IPS-NIHi11 (cell line): ENCODE results near the gene ATP1B4.

ENCODE experiments used
- DNase-seq: peaks from one replicate; pipeline ENCODE4 v3.0.0; 2012; ENCODE audit warnings: mixed read lengths, low spot score

ATP1B4 gene

DNA sequence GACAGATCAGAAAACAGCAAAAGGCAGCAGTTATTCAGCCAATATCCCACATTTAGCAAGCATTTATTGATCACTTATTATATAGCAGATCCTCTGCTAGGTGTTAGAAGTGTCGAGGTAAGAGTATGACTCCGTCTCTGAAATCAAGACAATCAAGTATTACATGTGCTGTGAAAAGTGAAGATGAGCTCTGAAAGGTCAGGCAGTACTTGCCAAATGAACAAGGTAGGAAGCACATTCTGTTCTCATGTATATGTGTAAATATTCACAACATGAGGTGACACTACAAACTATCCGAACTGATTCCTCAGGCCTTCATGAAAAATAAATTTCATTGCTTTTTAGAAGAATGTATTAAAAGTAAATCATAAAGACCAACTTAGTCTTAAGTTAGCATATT, 15.3 kb downstream of the ATP1B4 start:
- no peak for DNase-seq

DNA sequence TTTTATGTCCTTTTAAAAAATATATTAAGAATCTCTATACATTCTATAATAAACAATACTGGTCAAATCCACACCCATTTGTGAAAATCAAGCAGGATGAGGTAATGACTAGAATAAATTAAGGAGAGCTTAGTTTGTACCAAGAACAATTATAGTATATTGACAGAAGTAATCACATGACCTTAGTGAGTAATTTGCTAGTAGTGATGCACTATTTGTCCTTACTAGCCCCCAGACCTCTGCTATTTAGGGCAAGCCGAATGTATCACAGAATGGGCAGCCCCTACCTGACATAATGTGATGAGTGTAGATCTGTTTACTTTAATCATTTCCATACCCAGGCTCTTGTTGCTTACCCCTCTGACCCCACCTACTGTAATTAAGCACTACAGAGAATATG, 15.8 kb downstream of the ATP1B4 start:
- no peak for DNase-seq

DNA sequence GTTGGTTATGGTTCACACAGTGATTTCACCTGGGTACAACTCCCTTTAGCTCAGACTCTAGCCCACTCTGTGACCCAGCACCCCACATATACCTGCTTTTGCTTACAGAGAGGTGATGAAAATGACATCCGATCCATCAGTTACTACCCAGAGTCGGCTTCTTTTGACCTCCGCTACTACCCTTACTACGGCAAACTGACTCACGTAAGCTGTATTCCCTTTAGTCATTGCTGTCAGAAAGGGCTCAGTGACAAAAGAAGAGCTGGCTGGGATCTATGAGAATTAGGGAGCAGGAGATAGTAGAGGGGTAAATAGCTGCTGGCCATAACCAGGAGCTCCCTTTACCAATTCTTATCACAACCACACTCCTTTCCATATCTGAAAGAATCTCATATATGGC, 16.7 kb downstream of the ATP1B4 start:
- no peak for DNase-seq

DNA sequence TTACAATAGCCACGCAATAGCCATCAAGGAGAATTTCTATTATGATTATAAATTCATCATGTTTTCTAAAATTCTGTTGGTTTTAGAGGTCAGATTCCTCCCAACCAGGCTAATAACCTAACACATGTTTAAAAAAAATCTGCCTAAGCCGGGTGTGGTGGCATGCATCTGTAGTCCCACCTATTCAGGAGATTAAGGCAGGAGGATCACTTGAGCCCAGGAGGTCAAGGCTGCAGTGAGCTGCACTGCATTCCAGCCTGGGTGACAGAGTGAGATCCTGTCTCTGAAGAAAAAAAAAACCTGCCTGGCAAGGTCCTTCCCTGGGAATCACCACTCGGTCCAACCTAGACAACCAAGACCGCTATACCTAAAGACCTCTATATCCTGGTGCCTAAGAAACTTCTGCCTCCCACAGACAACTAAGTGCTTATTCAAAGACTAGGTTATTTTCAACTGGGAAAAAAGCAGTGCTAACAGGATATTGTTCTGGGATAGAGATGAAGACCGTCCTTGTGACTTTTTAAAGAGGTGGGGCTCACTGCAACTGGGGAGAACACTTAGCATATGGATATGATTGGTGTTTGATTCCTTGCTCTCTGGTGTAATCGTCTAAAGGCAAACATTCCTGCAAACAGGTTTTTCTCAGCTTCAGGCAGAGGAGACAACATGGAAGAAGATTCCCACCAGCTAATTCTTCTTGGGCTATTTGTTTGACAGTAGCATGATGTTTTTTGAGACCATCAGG, 18.2 kb downstream of the ATP1B4 start:
- no peak for DNase-seq

DNA sequence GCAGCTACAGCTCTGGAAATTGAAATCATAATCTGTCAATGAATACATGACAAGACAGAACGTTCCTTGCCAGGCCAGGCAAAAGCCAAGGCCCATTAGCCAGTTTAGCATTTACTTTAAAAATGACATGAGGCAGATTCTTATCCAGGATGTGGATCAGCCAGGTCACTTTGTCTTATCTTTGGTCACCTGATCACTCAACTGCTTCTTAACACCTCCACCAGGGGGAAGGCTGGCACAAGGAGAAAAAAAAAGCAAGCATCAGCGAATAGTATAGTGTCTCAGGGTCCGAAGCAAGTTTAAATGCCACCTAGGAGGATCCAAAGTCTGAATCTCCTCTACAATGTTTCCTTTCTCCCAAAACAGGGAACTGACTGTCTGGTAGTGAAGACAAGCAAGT, 18.8 kb downstream of the ATP1B4 start:
- DNase-seq: peak; percentile 19

DNA sequence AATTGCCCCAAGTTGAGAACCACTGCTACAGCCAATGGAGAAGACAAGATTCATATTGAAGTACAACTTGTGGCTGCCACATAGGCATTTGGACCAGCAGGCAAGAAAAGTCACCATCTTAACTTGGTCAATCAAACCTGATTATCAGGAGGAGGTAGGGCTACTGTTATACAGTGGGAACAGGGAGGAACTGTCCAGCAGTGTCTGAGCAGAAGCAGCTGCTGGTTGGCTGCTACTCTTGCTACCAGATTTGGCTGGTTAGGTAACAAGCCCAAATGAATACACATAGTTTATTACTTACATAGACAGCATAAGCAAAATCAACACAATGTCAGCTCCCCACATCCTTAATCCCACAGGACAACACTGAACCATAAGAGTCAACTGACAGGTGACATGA, 39.4 kb downstream of the ATP1B4 start:
- peak; percentile 4 for DNase-seq

DNA sequence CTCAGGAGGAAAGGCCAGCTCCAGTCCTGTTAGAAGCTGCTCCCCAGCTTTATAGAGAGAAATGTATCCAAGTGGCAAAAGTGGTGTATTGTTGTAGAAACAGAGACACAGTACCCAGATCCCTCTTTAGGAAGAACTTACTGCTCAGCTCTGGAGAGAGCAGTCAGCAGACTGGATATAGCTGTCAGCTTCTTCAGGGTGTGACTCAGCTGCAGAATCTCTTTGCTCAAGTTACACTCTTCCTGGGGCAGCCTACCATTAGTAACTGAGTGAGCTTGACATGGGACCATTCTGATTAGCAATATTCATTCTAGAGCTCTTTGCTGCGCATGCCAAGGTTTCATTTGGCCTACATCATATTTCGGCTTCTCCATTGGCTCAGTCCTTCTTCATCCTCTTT, 40.5 kb downstream of the ATP1B4 start:
- no peak for DNase-seq

DNA sequence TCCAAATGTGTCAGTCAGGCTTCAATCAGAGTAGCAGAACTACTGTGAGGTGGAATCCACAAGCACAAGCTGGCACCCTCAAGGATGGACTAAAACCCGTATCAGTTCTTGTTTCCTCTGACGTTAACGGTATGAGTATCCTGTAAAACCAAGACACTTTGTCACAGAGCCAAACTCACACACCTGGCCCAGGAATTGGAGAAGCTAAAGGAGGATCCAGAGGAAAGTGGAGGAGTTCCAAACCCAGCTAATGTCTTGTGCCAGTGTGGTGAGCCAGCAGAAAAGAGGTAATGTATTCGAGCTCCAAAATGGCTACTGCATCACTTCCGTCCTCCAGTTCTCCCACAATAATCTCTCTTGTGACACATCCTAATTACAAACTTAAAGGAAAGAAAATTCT, 44.7 kb downstream of the ATP1B4 start:
- DNase-seq: no peak

DNA sequence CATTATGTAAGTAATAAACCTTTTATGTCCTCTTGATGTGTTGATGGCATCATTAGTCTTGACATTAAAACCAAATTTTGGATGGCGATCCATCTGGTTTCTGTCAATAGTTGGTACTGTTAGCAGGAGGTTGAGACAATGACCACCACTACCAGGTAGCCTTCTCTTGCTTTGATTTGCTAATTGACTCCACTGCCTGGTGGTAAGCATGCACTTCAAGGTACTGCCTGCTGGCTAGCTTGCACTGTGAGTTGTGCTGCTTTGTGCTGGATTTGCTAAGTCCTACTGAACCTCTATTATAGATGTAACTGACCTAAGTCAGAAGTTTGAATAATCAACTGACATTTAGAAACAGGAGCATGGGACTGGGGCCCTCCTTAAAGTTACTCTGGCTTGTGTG, 46.3 kb downstream of the ATP1B4 start:
- no peak for DNase-seq

DNA sequence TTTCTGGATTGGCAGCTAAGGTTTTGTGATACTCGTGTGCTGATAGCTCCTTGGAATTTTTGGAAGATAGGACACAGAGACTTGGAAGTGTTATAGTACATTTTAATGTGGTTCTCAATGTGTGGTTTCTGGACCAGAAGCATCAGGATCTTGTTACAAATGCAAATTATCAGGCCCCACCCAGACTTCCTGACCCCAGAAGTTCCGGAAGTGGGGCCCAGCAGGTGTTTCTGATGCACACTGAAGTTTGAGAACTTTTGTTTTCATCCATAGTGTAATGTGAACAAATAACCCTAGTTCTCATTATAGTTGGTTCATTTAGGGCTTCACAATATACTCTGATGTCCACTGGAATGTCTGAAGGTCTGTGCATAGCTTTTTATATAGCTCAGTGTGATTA, 57.6 kb downstream of the ATP1B4 start:
- DNase-seq: no peak

DNA sequence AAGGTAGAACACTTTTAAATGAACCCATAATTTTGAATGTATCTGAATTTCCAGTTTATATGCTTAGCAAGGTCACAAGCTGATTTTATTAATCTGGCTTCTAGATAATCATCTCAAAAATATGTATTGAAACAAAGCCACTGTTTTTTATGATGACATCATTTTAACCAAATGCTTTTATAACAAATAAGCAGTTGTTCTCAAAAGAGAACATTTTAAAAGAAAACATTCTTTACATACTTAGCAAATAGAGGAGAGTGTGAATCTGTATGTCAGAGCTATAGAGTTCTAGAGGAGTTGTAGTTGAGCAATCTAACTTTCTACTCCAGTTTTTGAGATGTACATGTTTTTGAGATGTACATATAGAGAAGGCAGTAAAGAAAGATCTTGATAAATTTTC, 64.7 kb downstream of the ATP1B4 start:
- DNase-seq: no peak

DNA sequence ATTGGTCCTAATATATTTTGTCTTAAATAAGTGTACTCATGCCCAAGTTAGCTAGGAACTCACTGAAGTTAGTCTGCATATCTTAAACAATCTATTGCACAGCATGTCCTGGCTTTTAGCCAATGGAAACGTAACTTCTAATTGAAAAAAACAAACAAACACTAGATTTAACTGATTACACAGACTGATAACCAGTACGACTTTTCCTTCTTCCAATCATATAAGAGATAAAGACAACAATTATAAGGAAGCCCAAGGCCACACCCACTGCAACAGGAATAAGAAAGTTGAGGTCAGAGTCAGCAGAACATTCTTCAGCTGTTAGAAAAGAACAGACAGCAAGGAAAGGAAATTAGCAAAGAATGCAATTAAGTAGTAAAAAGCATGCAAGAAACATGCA, 66.4 kb downstream of the ATP1B4 start:
- no peak for DNase-seq

DNA sequence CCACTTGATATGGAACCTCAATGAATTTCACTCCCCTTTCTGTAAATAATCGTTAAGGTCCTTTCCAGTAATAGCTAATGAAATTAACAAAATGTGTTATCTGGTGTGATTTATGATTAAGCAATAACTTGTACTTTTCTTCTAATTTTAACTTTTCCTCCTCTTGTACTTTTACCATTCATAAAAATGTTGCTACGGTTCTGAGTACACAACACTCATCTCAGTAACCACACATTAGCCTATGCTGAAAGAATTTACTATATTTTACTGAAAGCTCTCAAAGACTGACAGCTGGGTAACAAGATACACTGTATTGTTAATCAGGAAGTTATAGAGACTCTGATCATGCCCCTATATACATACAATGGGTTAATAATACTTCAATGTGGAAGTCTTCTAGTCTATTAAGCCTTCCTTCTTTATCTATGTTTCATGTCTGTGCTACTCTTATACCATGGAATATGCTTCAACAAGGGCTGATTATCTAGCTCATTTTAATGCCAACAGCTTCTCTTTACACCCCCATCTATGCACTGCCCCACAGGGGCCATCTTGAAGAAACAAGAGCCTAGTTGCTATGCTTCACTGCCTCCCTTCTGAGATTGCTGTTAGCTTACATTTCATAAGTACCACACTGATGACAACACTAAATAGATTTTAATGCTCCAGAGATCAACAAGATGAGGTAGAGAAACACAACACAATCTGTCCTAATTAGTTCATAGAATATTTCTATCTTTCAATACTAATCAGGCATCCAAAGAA, 68.1 kb downstream of the ATP1B4 start:
- no peak for DNase-seq
